Mesenchymal stem cell (in vitro differentiated cells and primary cell): Measurements from ENCODE around the gene ASIC2.

Source experiments
- DNase-seq: peaks from one replicate; pipeline ENCODE4 v3.0.0-alpha.2; 2013
- H2AFZ ChIP-seq: one replicate; pipeline ENCODE4 v1.6.1; 2013; ENCODE audit warnings: low read depth, mild to moderate bottlenecking, control low read depth, inconsistent platforms, low read length, moderate library complexity
- H2AK5ac ChIP-seq: 2 replicates; pipeline ENCODE4 v1.6.1; 2013; ENCODE audit warnings: low read length, moderate library complexity, mild to moderate bottlenecking, inconsistent platforms; ENCODE audit not compliant: severe bottlenecking
- H2BK120ac ChIP-seq: one replicate; pipeline ENCODE4 v1.6.1; 2013; ENCODE audit warnings: low read depth, mild to moderate bottlenecking, inconsistent platforms, low read length, moderate library complexity
- H2BK12ac ChIP-seq, 2 experiments: one replicate each; pipeline ENCODE4 v1.6.1; 2013; ENCODE audit warnings: inconsistent platforms in 2 of 2, low read length in 2 of 2, mild to moderate bottlenecking in 2 of 2, moderate library complexity in 2 of 2, control low read depth in 1 of 2
- H2BK15ac ChIP-seq: one replicate; pipeline ENCODE4 v1.6.1; 2013; ENCODE audit warnings: mild to moderate bottlenecking, low read depth, inconsistent platforms; ENCODE audit not compliant: poor library complexity, severe bottlenecking
- H2BK5ac ChIP-seq: 2 replicates; pipeline ENCODE4 v1.6.1; 2013; ENCODE audit warnings: low read depth, mild to moderate bottlenecking, low read length, control low read depth, inconsistent platforms; ENCODE audit not compliant: poor library complexity, severe bottlenecking
- H3K14ac ChIP-seq, 2 experiments: one replicate each; pipeline ENCODE4 v1.6.1; 2013; ENCODE audit warnings: inconsistent platforms in 2 of 2, low read length in 2 of 2, control low read depth in 1 of 2, mild to moderate bottlenecking in 1 of 2, moderate library complexity in 1 of 2
- H3K18ac ChIP-seq, 2 experiments: one replicate each; pipeline ENCODE4 v1.6.1; 2013; ENCODE audit warnings: inconsistent platforms in 2 of 2, low read length in 2 of 2, control low read depth in 1 of 2, low read depth in 1 of 2, mild to moderate bottlenecking in 1 of 2
- H3K23ac ChIP-seq, 2 experiments: one replicate each; pipeline ENCODE4 v1.6.1; 2013; ENCODE audit warnings: inconsistent platforms in 2 of 2, low read length in 2 of 2, mild to moderate bottlenecking in 2 of 2, moderate library complexity in 2 of 2, control low read depth in 1 of 2
- H3K27ac ChIP-seq: 2 replicates; pipeline ENCODE4 v1.5.1; 2013; ENCODE audit warnings: mild to moderate bottlenecking, moderate library complexity, low read length, control low read depth, inconsistent platforms; ENCODE audit not compliant: poor library complexity, severe bottlenecking
- H3K27me3 ChIP-seq, 2 experiments: 2 replicates each; pipeline versions ENCODE4 v1.6.1 to v1.7.0; 2013; ENCODE audit warnings: low read length in 2 of 2, mild to moderate bottlenecking in 2 of 2, moderate library complexity in 2 of 2, control low read depth in 1 of 2, inconsistent platforms in 1 of 2; ENCODE audit not compliant: control insufficient read depth in 1 of 2, insufficient read depth in 1 of 2
- H3K36me3 ChIP-seq, 2 experiments: 2 replicates each; pipeline versions ENCODE4 v1.6.1 to v1.7.0; 2013; ENCODE audit warnings: low read length in 2 of 2, control low read depth in 1 of 2, inconsistent platforms in 1 of 2, low read depth in 1 of 2, mild to moderate bottlenecking in 1 of 2; ENCODE audit not compliant: insufficient read depth in 2 of 2, control insufficient read depth in 1 of 2
- H3K4ac ChIP-seq, 2 experiments: one replicate each; pipeline ENCODE4 v1.6.1; 2013; ENCODE audit warnings: inconsistent platforms in 2 of 2, low read length in 2 of 2, mild to moderate bottlenecking in 2 of 2, moderate library complexity in 2 of 2, control low read depth in 1 of 2, low read depth in 1 of 2
- H3K4me1 ChIP-seq: 2 replicates; pipeline ENCODE4 v1.6.1; 2013; ENCODE audit warnings: low read depth, low read length, control low read depth; ENCODE audit not compliant: control insufficient read depth, insufficient read depth
- H3K4me2 ChIP-seq: 2 replicates; pipeline ENCODE4 v1.6.1; 2013; ENCODE audit warnings: low read length, mild to moderate bottlenecking, inconsistent platforms; ENCODE audit not compliant: poor library complexity, severe bottlenecking
- H3K4me3 ChIP-seq, 2 experiments: 2 replicates each; pipeline versions ENCODE4 v1.5.1 to v1.7.0; 2013; ENCODE audit warnings: low read length in 2 of 2, mild to moderate bottlenecking in 2 of 2, control low read depth in 1 of 2, low read depth in 1 of 2; ENCODE audit not compliant: insufficient read depth in 1 of 2
- H3K79me1 ChIP-seq: replicated peaks from 2 replicates; pipeline ENCODE4 v1.6.1; 2013; ENCODE audit warnings: mild to moderate bottlenecking, control low read depth, low read length, inconsistent platforms; ENCODE audit not compliant: poor library complexity, severe bottlenecking
- H3K9ac ChIP-seq: 2 replicates; pipeline ENCODE4 v1.7.0; 2013; ENCODE audit warnings: mild to moderate bottlenecking, low read length, moderate library complexity
- H3K9me3 ChIP-seq: 2 replicates; pipeline ENCODE4 v1.7.0; 2013; ENCODE audit warnings: mild to moderate bottlenecking, low read length; ENCODE audit not compliant: control insufficient read depth
- H4K8ac ChIP-seq: one replicate; pipeline ENCODE4 v1.6.1; 2013; ENCODE audit warnings: inconsistent platforms, mild to moderate bottlenecking, low read length, moderate library complexity
- H4K91ac ChIP-seq: one replicate; pipeline ENCODE4 v1.6.1; 2013; ENCODE audit warnings: mild to moderate bottlenecking, low read length, inconsistent platforms
- WGBS: methylation state at CpG from one replicate; pipeline ENCODE4 v1.1.7; 2013; ENCODE audit warnings: mixed read lengths; 5-methylcytosine and 5-hydroxymethylcytosine counted together

ASIC2 gene

DNA sequence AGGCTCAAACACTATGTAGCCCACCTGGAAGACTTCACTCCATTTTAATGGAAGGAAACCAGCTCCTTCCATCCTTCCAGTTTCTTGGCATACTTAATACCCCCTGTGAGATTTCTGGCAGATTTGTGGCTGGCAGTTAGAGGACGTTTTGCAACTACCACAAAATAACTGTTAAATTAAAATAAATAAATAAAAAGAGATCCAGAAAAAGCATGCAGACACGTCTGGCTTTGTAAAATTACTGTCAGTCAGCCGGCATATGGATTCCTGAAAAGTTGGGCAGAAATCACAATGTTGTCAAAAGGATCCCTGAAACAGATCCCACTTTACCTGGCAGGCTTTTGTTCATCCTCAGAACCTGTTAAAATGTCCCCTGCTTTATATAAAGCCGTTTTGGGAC, 113.9 kb downstream of the ASIC2 start:
- Histone ChIP-seq H3K23ac (no peak overlapping the region), H2AFZ (no peak overlapping the region), H4K8ac (no peak overlapping the region), H3K9me3 (no peaks in the 10 kb centered on the region), H3K18ac (no peak overlapping the region), H3K27ac (no peak overlapping the region), H3K79me1 (no peaks in the 10 kb centered on the region), H3K14ac (no peak overlapping the region), H3K4me1 (peaks cover 4% of the 10 kb centered on the region), H2BK5ac (no peak overlapping the region), H3K4ac (no peak overlapping the region), H3K4me2 (no peak overlapping the region), H2BK12ac (no peak overlapping the region), H3K27me3 (peaks cover under 1 to 87% of the 10 kb centered on the region in 2 experiments), H3K36me3 (no peaks in the 10 kb centered on the region), H4K91ac (no peak overlapping the region), H3K9ac (no peak overlapping the region), H2BK15ac (no peak overlapping the region), H3K4me3 (no peak overlapping the region), H2AK5ac (no peak overlapping the region), H2BK120ac (no peak overlapping the region)
- 87% methylated on average over 2 of the region's 4 CpGs for WGBS
- DNase-seq, result no peak

DNA sequence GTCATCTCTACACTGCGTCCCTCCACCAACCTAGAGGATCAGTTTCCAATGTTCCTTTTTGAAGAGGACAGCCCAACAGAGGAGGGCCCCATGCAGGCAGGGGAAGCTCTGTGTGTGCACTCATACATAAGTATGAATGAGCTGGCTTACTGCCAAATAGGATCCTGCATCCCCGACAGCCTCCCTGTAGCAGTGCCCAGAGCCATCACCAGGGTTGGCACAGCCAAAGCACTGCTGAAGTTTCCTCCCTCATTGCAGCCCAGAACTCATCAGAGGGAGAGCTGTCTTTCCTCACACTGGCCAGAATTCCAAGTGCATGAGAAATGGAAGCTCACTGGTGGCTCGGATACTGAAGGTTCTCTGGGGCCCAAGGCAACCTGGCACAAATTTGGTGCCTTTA, 114.4 kb downstream of the ASIC2 start:
- Histone ChIP-seq H3K79me1 (no peaks in the 10 kb centered on the region), H3K4me3 (no peak overlapping the region), H3K18ac (no peak overlapping the region), H4K91ac (no peak overlapping the region), H3K9ac (no peak overlapping the region), H3K4me1 (peaks cover 4% of the 10 kb centered on the region), H2AFZ (no peak overlapping the region), H3K27me3 (peaks cover 0 to 85% of the 10 kb centered on the region in 2 experiments), H2BK15ac (no peak overlapping the region), H3K27ac (no peak overlapping the region), H2AK5ac (no peak overlapping the region), H3K14ac (no peak overlapping the region), H3K9me3 (no peaks in the 10 kb centered on the region), H2BK5ac (no peak overlapping the region), H3K4me2 (no peak overlapping the region), H3K36me3 (no peaks in the 10 kb centered on the region), H2BK12ac (no peak overlapping the region), H3K4ac (no peak overlapping the region), H3K23ac (no peak overlapping the region), H2BK120ac (no peak overlapping the region), H4K8ac (no peak overlapping the region)
- DNase-seq, result no peak
- 90% methylated on average over 3 of the region's 3 CpGs for WGBS

DNA sequence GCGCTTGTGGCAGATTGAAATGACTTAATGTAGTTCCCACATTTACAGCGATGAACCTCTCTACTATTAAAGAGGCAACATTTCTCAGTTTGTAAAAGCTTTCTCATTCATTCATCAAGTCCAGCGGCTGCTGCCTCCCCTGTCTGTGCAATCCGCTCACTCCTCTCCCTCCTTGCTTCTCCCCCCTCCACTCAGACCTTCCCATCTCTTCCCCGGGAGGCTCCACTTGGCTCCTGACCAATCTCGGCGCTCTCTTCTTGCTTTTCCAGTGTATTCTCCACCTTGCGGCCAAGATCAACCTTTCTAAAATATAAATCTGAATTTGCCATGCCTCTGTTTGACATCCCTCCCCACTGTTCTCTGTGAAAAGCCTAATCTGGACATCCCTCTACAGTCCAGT, 117.5 kb downstream of the ASIC2 start:
- H3K4me1 ChIP-seq, result peaks cover 6% of the 10 kb centered on the region
- no peak overlapping the region for H4K8ac ChIP-seq
- peaks cover 0 to 74% of the 10 kb centered on the region in 2 experiments for H3K27me3 ChIP-seq
- no peak overlapping the region for H3K18ac ChIP-seq
- DNase-seq, result no peak
- H3K27ac ChIP-seq, result no peak overlapping the region
- H3K4me3 ChIP-seq, result no peak overlapping the region
- no peaks in the 10 kb centered on the region for H3K36me3 ChIP-seq
- no peaks in the 10 kb centered on the region for H3K79me1 ChIP-seq
- WGBS, result 88% methylated on average over 8 of the region's 8 CpGs
- no peak overlapping the region for H2BK120ac ChIP-seq
- no peak overlapping the region for H2BK15ac ChIP-seq
- no peak overlapping the region for H2BK12ac ChIP-seq
- no peak overlapping the region for H2AK5ac ChIP-seq
- no peak overlapping the region for H4K91ac ChIP-seq
- H3K4me2 ChIP-seq, result no peak overlapping the region
- H3K14ac ChIP-seq, result no peak overlapping the region
- no peak overlapping the region for H3K4ac ChIP-seq
- no peak overlapping the region for H3K23ac ChIP-seq
- no peak overlapping the region for H3K9ac ChIP-seq
- no peak overlapping the region for H2BK5ac ChIP-seq
- H3K9me3 ChIP-seq, result no peaks in the 10 kb centered on the region
- no peak overlapping the region for H2AFZ ChIP-seq

DNA sequence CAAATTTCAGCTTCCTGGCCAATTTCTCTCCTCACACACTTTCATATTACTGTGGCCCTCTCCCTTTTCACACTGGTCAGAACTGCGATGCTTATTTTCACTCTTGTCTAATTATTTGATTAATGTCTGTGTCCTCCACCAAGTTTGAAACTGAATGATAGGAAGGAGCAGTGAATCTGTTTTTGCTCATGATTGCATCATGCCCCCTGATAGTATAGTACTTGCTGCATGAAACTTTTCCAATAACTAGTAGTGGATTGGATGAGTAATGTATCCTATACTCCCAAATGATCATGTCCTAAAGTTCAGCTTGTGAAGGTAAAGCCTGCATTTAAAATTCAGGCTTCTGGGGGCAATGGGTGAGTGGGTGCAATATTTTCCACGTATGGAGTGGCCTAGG, 121.2 kb downstream of the ASIC2 start:
- Histone ChIP-seq H3K9me3 (no peaks in the 10 kb centered on the region), H3K4me3 (no peak overlapping the region), H3K79me1 (no peaks in the 10 kb centered on the region), H3K4ac (no peak overlapping the region), H3K4me1 (peaks cover 6% of the 10 kb centered on the region), H2BK120ac (no peak overlapping the region), H3K36me3 (no peaks in the 10 kb centered on the region), H3K18ac (no peak overlapping the region), H2AK5ac (peak overlapping the region; percentile 50), H2BK5ac (no peak overlapping the region), H3K23ac (no peak overlapping the region), H3K27ac (no peak overlapping the region), H3K9ac (no peak overlapping the region), H2BK15ac (no peak overlapping the region), H4K8ac (no peak overlapping the region), H3K14ac (no peak overlapping the region), H2BK12ac (no peak overlapping the region), H3K4me2 (no peak overlapping the region), H4K91ac (no peak overlapping the region), H3K27me3 (peaks cover 0 to 68% of the 10 kb centered on the region in 2 experiments), H2AFZ (no peak overlapping the region)
- no peak for DNase-seq
- WGBS, result 8% methylated on average over 1 of the region's 2 CpGs
